Naive thymus-derived CD4-positive, alpha-beta T cell (primary cell): Measurements from ENCODE around the gene LAMB2. TPM values are rescaled to one million over a fixed set of nuclear protein-coding genes. Genes with fewer than 3 reads are reported as not detected.
A peak's percentile ranks its signal among the peaks of the same experiment; 100 is the strongest.

ENCODE experiments used
- ATAC-seq: fragments of 150-1000 bp; cut with Tn5 transposase; 2 replicates; pipeline ENCODE4 v1.10.0; 2021; ENCODE audit warnings: mild to moderate bottlenecking, moderate library complexity
- CTCF ChIA-PET: fragments of 350-600 bp; sonication (Branson Sonifier 250); formaldehyde crosslinking; loops from one replicate; lab custom pipeline; 2021; ENCODE audit warnings: antibody characterized with exemption; lab: Charles Lee
- POLR2A ChIA-PET: fragments of 350-600 bp; sonication (Branson Sonifier 250); formaldehyde crosslinking; loops from one replicate; lab custom pipeline; 2021; ENCODE audit warnings: antibody characterized with exemption, inconsistent platforms; lab: Charles Lee
- DNase-seq, 9 donors: peaks; one replicate each; pipeline versions ENCODE4 v3.0.0 to v3.0.0-alpha.2; 2020 to 2022; ENCODE audit warnings: mixed read lengths in 1 of 9
- H3K27ac ChIP-seq: one replicate; pipeline ENCODE4 v1.7.0; 2013; ENCODE audit warnings: mild to moderate bottlenecking, low read depth, low read length, moderate library complexity
- H3K27me3 ChIP-seq, 2 donors: one replicate each; pipeline ENCODE4 v1.7.0; 2013; ENCODE audit warnings: low read length in 2 of 2, mild to moderate bottlenecking in 2 of 2, moderate library complexity in 2 of 2; ENCODE audit not compliant: control insufficient read depth in 2 of 2, insufficient read depth in 2 of 2
- H3K36me3 ChIP-seq, 3 experiments: 1 replicate in 2 of 3; 2 replicates in 1 of 3; pipeline ENCODE4 v1.7.0; 2013; ENCODE audit warnings: low read length in 3 of 3, mild to moderate bottlenecking in 3 of 3, moderate library complexity in 1 of 3; ENCODE audit not compliant: insufficient read depth in 3 of 3, control insufficient read depth in 2 of 3
- H3K4me1 ChIP-seq, 2 donors: one replicate each; pipeline ENCODE4 v1.7.0; 2013; ENCODE audit warnings: low read length in 2 of 2, mild to moderate bottlenecking in 2 of 2, moderate library complexity in 1 of 2; ENCODE audit not compliant: control insufficient read depth in 2 of 2, insufficient read depth in 2 of 2
- H3K4me3 ChIP-seq: 2 replicates; pipeline ENCODE4 v1.7.0; 2013; ENCODE audit warnings: mild to moderate bottlenecking, low read length
- H3K9me3 ChIP-seq, 3 experiments: 1 replicate in 2 of 3; 2 replicates in 1 of 3; pipeline ENCODE4 v1.7.0; 2013; ENCODE audit warnings: low read length in 3 of 3; ENCODE audit not compliant: control insufficient read depth in 2 of 3
- H3K27ac Mint-ChIP-seq, 9 donors: one replicate each; pipeline ENCODE4 v1.8.0; 2020 to 2022; ENCODE audit warnings: mixed read lengths in 9 of 9, mild to moderate bottlenecking in 8 of 9, moderate library complexity in 5 of 9, inconsistent platforms in 2 of 9
- H3K27me3 Mint-ChIP-seq, 5 donors: one replicate each; pipeline ENCODE4 v1.8.0; 2021 to 2022; ENCODE audit warnings: mixed read lengths in 5 of 5, mild to moderate bottlenecking in 1 of 5
- H3K36me3 Mint-ChIP-seq, 5 donors: one replicate each; pipeline ENCODE4 v1.8.0; 2020 to 2022; ENCODE audit warnings: mixed read lengths in 5 of 5, mild to moderate bottlenecking in 3 of 5, inconsistent platforms in 1 of 5
- H3K4me1 Mint-ChIP-seq, 7 donors: one replicate each; pipeline ENCODE4 v1.8.0; 2020 to 2022; ENCODE audit warnings: mixed read lengths in 7 of 7, mild to moderate bottlenecking in 3 of 7, inconsistent platforms in 1 of 7
- H3K4me3 Mint-ChIP-seq, 10 donors: one replicate each; pipeline ENCODE4 v1.8.0; 2020 to 2022; ENCODE audit warnings: mild to moderate bottlenecking in 10 of 10, mixed read lengths in 10 of 10, moderate library complexity in 6 of 10, inconsistent platforms in 2 of 10
- H3K9me3 Mint-ChIP-seq, 11 donors: one replicate each; pipeline ENCODE4 v1.8.0; 2020 to 2022; ENCODE audit warnings: mixed read lengths in 11 of 11, mild to moderate bottlenecking in 4 of 11, inconsistent platforms in 1 of 11, moderate library complexity in 1 of 11
- intact Hi-C, 2 donors: fragments of 100-400 bp; cut with micrococcal nuclease; formaldehyde crosslinking; loops; one replicate each; pipeline ENCODE4 v1.15.1; 2023
- polyA plus RNA-seq, 2 donors: library from polyadenylated mRNA; unstranded; fragments of 300-500 nt; fragmentation: Illumina TruSeq; gene quantifications; one replicate each; pipeline ENCODE4 v1.2.3, GENCODE V29; 2021
- total RNA-seq, 6 experiments: library from RNA in 5 of 6; stranded (reverse) in 5 of 6; gene quantifications; 1 replicate in 5 of 6; 2 replicates in 1 of 6; pipeline ENCODE4 v1.2.3 and lab custom pipeline; 2021 to 2026

The LAMB2 gene
- total and polyA plus RNA-seq, 7 experiments from 2014 or later = 1.2 to 5.0 (median 1.9) TPM; not detected in 3

GRCh38 chr3:49121132-49121736 is 11.6 kb downstream of the LAMB2 start:
- H3K4me1 ChIP-seq = peaks cover 17 to 27% of the 10 kb centered on the region in 2 donors
- H3K4me1 Mint-ChIP-seq = peaks cover 0 to 31% (median 24%) of the 10 kb centered on the region in 7 donors
- no peaks in the 10 kb centered on the region for H3K27me3 ChIP-seq
- H3K9me3 Mint-ChIP-seq = no peaks in the 10 kb centered on the region
- H3K27ac ChIP-seq = peak overlapping the region; percentile 92
- peaks cover 0 to 9% (median 7%) of the 10 kb centered on the region in 5 donors for H3K36me3 Mint-ChIP-seq
- H3K27ac Mint-ChIP-seq = peak overlapping the region; percentile 83 to 96 (median 91)
- H3K36me3 ChIP-seq = peaks cover 12 to 36% (median 18%) of the 10 kb centered on the region in 3 experiments
- DNase-seq (peak in 1 of 9 donors; percentile 20), ATAC-seq (no peak)
- no peaks in the 10 kb centered on the region for H3K27me3 Mint-ChIP-seq
- ChIA-PET CTCF (interaction anchor here (0.5 to 2.6 kb wide), 5 partner anchors 9 to 136 kb away, joined by 3 to 8 read pairs (median 6); partner anchors contain the start of gene QRICH1), POLR2A (interaction anchor here (0.6 to 7.8 kb wide), 25 partner anchors 9 to 819 kb away, joined by 3 to 84 read pairs (median 4); partner anchors contain the start of genes ARIH2, CCDC71, DAG1 and IMPDH2)
- peak overlapping the region; percentile 70 for H3K4me3 ChIP-seq
- peak overlapping the region; percentile 80 to 97 (median 88) for H3K4me3 Mint-ChIP-seq
- no peaks in the 10 kb centered on the region for H3K9me3 ChIP-seq
- intact Hi-C loops = loop anchor here (2.0 to 5.0 kb wide), 3 partner anchors 38 to 404 kb away; partner anchors contain the start of genes CCDC71 (in 1 of the 2) and IP6K2 (in 1 of the 2)

DNA sequence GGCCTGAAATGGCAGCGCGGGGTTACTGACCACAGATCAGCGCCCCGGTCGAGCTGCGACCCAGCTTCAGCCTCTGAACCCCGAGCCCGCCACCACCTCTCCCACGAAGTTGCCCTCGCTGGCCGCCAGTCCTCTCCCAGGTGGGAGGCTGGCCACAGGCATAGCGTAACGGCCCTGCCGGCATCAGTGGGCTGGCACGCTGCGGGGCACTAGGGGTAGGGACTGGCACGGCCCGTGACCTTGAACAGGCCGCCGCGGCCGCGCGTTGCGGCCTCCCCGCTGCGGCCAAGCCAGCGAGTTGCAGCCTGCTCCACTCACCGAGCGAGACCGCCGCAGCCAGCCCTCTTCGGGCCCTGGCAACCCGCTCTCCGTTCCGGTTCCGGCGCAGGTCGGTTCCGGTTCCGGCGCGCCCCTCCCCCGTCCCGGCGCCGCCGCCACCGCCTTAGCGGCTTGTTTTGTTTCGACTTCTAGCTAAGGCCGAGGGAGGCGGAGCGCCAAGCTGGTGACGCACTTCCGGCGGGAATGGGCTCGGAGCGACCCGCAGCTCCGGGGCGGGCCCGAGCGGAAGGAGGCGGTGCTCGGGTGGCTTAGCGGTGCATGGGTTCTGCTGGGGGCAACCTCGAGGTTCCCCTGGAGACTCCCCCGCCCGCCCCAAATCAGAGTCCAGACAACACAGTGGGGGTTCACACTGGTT is 12.3 kb downstream of the LAMB2 start, which contains the start of gene USP19:
TSS of gene USP19 (minus strand) at position 386 of the 694 bp plus-strand sequence. CDS start 1,678 bp downstream, outside the sequence.
- Mint-ChIP-seq H3K4me1 (peaks cover 0 to 31% (median 25%) of the 10 kb centered on the region in 7 donors), H3K27me3 (no peaks in the 10 kb centered on the region), H3K9me3 (no peaks in the 10 kb centered on the region), H3K4me3 (peak within 1 kb of the TSS; percentile 80 to 97 (median 88)), H3K36me3 (peaks cover 0 to 15% (median 7%) of the 10 kb centered on the region in 5 donors), H3K27ac (peak within 1 kb of the TSS; percentile 83 to 96 (median 94))
- ATAC-seq = peak; percentile 96
- Histone ChIP-seq H3K4me1 (peaks cover 17 to 27% of the 10 kb centered on the region in 2 donors), H3K27me3 (no peaks in the 10 kb centered on the region), H3K27ac (peak within 1 kb of the TSS; percentile 92), H3K36me3 (peaks cover 18 to 42% (median 22%) of the 10 kb centered on the region in 3 experiments), H3K4me3 (peak within 1 kb of the TSS; percentile 70), H3K9me3 (no peaks in the 10 kb centered on the region)
- intact Hi-C loops = loop anchor here (1.0 to 5.0 kb wide), 12 partner anchors 16 to 554 kb away; partner anchors contain the start of genes CCDC71 (in 2 of the 2), KLHDC8B (in 2 of the 2), QARS1 (in 2 of the 2) and QRICH1 (in 2 of the 2)
- ChIA-PET POLR2A (interaction anchor here (0.5 to 7.8 kb wide), 26 partner anchors 8 to 820 kb away, joined by 3 to 84 read pairs (median 4); partner anchors contain the start of genes ARIH2, CCDC71, DAG1 and IMPDH2), CTCF (interaction anchor here (1.1 to 2.6 kb wide), 4 partner anchors 27 to 135 kb away, joined by 4 to 8 read pairs (median 6); partner anchors contain the start of gene QRICH1)
- peak; percentile 92 to 96 (median 95) for DNase-seq

GRCh38 chr3:49120096-49120437 is 12.8 kb downstream of the LAMB2 start:
- Histone ChIP-seq H3K4me1 (peaks cover 17 to 27% of the 10 kb centered on the region in 2 donors), H3K36me3 (peaks cover 23 to 48% (median 26%) of the 10 kb centered on the region in 3 experiments), H3K27me3 (no peaks in the 10 kb centered on the region), H3K4me3 (peak overlapping the region; percentile 70), H3K9me3 (no peaks in the 10 kb centered on the region), H3K27ac (peak overlapping the region; percentile 92)
- H3K4me1 Mint-ChIP-seq = peaks cover 0 to 31% (median 25%) of the 10 kb centered on the region in 7 donors
- ChIA-PET POLR2A (interaction anchor here (0.6 to 7.8 kb wide), 14 partner anchors 13 to 484 kb away, joined by 3 to 84 read pairs (median 8); partner anchors contain the start of genes CCDC71, NDUFAF3, P4HTM and QARS1), CTCF (interaction anchor here (1.2 to 2.6 kb wide), 2 partner anchors 37 to 135 kb away, joined by 6 read pairs; no protein-coding TSS in a partner anchor)
- no peaks in the 10 kb centered on the region for H3K9me3 Mint-ChIP-seq
- DNase-seq = peak in 3 of 9 donors; percentile 10 to 35 (median 21)
- H3K27ac Mint-ChIP-seq = peak overlapping the region; percentile 79 to 96 (median 94)
- no peaks in the 10 kb centered on the region for H3K27me3 Mint-ChIP-seq
- peaks cover 0 to 20% (median 11%) of the 10 kb centered on the region in 5 donors for H3K36me3 Mint-ChIP-seq
- H3K4me3 Mint-ChIP-seq = peak overlapping the region; percentile 80 to 97 (median 88)
- ATAC-seq = no peak
- intact Hi-C loops = loop anchor here (1.0 to 5.0 kb wide), 12 partner anchors 16 to 554 kb away; partner anchors contain the start of genes CCDC71 (in 2 of the 2), KLHDC8B (in 2 of the 2), QARS1 (in 2 of the 2) and QRICH1 (in 2 of the 2)

DNA sequence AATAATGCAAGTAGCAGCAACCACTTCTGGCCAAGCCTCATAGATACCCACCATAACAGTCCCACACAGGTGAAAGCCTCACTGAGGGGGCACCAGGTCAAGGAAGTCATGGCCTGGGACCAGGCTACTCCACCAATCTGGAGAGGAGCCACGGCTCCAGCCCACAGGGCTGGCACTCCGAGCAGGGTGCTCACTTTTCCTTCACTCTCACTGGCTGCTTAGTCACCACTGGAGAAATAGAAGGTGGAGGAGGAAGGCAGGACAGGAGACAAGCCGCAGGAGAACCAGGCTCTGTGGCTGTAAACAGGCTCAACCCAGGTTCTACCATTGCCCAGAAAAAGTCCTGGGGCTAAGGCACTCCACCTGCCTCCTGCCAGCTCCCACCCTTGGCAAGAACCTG is 13.4 kb downstream of the LAMB2 start:
- ChIA-PET CTCF (interaction anchor here (2.6 kb wide), 1 partner anchor 134 kb away, joined by 6 read pairs; no protein-coding TSS in a partner anchor), POLR2A (interaction anchor here (0.6 to 7.8 kb wide), 6 partner anchors 12 to 130 kb away, joined by 3 to 84 read pairs (median 19); partner anchors contain the start of genes P4HTM, QARS1 and QRICH1)
- Mint-ChIP-seq H3K36me3 (peaks cover 0 to 23% (median 11%) of the 10 kb centered on the region in 5 donors), H3K27me3 (no peaks in the 10 kb centered on the region), H3K9me3 (no peaks in the 10 kb centered on the region), H3K4me1 (peaks cover 0 to 31% (median 25%) of the 10 kb centered on the region in 7 donors), H3K4me3 (peak overlapping the region in 9 of 10 donors; percentile 80 to 97 (median 89)), H3K27ac (peak overlapping the region in 8 of 9 donors; percentile 79 to 96 (median 92))
- DNase-seq (no peak), ATAC-seq (no peak)
- H3K9me3 ChIP-seq = no peaks in the 10 kb centered on the region
- peak overlapping the region; percentile 70 for H3K4me3 ChIP-seq
- no peaks in the 10 kb centered on the region for H3K27me3 ChIP-seq
- intact Hi-C loops = no loop called here
- H3K36me3 ChIP-seq = peaks cover 29 to 54% (median 31%) of the 10 kb centered on the region in 3 experiments
- peak overlapping the region; percentile 92 for H3K27ac ChIP-seq
- H3K4me1 ChIP-seq = peaks cover 17 to 27% of the 10 kb centered on the region in 2 donors

DNA sequence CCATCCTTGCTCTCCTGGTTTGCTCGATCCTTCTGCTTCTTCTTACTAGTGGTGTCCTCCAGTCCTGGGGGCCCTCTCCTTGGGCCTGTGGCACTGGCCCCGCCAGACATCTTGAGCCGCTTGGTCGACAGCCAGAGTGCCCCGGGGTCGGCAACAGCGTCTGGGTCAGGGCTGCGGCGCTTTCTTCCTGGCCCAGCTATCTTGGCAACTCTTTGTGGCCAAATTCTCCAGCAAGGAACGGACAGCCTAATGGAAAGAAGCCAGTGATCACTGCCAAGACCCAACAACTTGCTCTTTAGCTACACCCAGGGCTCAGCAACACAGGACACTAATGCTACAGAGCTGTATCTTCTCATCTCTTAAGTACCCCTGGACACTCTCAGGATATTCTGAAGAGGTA is 13.8 kb downstream of the LAMB2 start:
- peak overlapping the region; percentile 92 for H3K27ac ChIP-seq
- ChIA-PET CTCF (interaction anchor here (0.7 kb wide), 1 partner anchor 560 kb away, joined by 4 read pairs; no protein-coding TSS in a partner anchor), POLR2A (interaction anchor here (2.0 to 7.8 kb wide), 5 partner anchors 12 to 38 kb away, joined by 10 to 84 read pairs (median 28); partner anchors contain the start of genes QARS1 and QRICH1)

More for the DNA sequence above, 13.8 kb downstream of the LAMB2 start:
- H3K4me3 Mint-ChIP-seq = peak overlapping the region in 8 of 10 donors; percentile 80 to 97 (median 88)
- H3K36me3 Mint-ChIP-seq = peaks cover 0 to 25% (median 12%) of the 10 kb centered on the region in 5 donors
- peak overlapping the region in 8 of 9 donors; percentile 24 to 95 (median 78) for H3K27ac Mint-ChIP-seq
- DNase-seq (no peak), ATAC-seq (no peak)
- H3K36me3 ChIP-seq = peaks cover 33 to 58% (median 33%) of the 10 kb centered on the region in 3 experiments
- H3K9me3 ChIP-seq = no peaks in the 10 kb centered on the region
- no peaks in the 10 kb centered on the region for H3K9me3 Mint-ChIP-seq
- H3K27me3 ChIP-seq = no peaks in the 10 kb centered on the region
- no peaks in the 10 kb centered on the region for H3K27me3 Mint-ChIP-seq
- H3K4me3 ChIP-seq = no peak overlapping the region
- peaks cover 0 to 31% (median 25%) of the 10 kb centered on the region in 7 donors for H3K4me1 Mint-ChIP-seq
- H3K4me1 ChIP-seq = peaks cover 17 to 27% of the 10 kb centered on the region in 2 donors
- intact Hi-C loops = no loop called here
